Right forelimb (tissue), 1 donor: ENCODE data around the gene ABL1.

Experiments used
- DNase-seq: peaks from one replicate; pipeline ENCODE4 v3.0.0-alpha.2; 2018

Gene ABL1

GRCh38 chr9:130873966-130874365, 38.9 kb downstream of the ABL1 start:
- no peak for DNase-seq

DNA sequence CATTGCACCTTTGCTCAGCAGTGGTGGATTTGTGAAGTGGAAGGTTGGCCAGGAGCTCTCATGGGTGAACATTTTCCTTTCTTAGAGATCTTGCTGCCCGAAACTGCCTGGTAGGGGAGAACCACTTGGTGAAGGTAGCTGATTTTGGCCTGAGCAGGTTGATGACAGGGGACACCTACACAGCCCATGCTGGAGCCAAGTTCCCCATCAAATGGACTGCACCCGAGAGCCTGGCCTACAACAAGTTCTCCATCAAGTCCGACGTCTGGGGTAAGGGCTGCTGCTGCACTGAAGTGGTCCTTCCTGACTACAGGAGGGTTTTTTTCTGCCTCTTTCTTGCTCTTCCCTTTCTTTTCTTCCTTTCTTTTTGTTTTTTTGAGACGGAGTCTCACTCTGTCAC, 39.7 kb downstream of the ABL1 start:
- no peak for DNase-seq

GRCh38 chr9:130877300-130877699, 42.2 kb downstream of the ABL1 start:
- DNase-seq: no peak

DNA sequence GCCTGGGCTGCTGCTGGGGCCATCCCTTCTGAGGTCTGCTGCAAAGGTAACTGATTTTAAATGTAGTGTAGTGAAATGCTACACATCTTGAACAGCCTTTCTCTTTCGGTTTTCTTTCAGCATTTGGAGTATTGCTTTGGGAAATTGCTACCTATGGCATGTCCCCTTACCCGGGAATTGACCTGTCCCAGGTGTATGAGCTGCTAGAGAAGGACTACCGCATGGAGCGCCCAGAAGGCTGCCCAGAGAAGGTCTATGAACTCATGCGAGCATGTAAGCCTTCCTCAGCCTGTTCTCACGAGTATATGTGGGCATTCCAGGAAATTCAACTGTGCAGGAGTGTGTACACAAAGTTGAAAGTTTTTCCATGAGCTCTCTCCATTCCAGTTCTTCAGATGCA, 43.2 kb downstream of the ABL1 start:
- no peak for DNase-seq

GRCh38 chr9:130879863-130880411, 44.9 kb downstream of the ABL1 start:
- DNase-seq: no peak

GRCh38 chr9:130880599-130881220, 45.7 kb downstream of the ABL1 start:
- DNase-seq: no peak

DNA sequence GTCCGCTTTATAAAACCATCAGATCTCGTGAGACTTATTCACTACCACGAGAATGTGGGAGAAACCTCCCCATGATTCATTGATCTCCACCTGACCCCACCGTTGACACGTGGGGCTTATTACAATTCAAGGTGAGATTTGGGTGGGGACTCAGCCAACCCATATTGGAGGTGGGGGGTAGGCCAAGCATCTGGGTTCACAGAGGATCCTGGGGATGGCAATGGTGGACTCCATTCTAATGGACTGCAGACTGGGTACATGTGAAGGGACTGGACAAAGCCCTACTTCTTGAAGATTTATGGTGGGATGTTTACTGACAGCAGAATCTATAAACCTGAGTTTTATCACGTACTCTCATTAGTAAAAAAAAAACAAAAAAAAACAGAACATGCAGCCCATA, 46.5 kb downstream of the ABL1 start:
- no peak for DNase-seq

DNA sequence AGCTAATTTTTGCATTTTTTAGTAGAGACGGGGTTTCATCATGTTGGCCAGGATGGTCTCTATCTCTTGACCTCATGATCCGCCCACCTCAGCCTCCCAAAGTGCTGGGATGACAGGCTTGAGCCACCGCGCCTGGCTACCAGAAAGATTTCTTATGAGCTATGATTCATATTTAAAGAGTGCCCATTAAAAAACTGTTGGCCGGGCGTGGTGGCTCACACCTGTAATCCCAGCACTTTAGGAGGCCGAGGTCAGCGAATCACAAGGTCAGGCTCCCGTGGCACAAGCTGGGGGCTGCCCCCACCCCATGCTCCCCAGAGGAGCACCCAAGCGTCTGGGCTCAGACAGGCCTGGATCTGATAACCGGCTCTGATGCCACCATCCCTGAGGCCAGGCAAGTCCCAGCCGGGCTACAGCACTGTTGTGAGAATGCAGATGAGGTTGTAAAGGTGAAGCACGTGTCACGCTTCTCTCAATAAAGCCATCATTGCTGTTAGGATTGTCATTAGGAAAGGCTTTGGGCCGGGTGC, 47.7 kb downstream of the ABL1 start:
- no peak for DNase-seq

- DNase-seq: no peak
Measured at GRCh38 chr9:130883479-130883878, 48.4 kb downstream of the ABL1 start.

DNA sequence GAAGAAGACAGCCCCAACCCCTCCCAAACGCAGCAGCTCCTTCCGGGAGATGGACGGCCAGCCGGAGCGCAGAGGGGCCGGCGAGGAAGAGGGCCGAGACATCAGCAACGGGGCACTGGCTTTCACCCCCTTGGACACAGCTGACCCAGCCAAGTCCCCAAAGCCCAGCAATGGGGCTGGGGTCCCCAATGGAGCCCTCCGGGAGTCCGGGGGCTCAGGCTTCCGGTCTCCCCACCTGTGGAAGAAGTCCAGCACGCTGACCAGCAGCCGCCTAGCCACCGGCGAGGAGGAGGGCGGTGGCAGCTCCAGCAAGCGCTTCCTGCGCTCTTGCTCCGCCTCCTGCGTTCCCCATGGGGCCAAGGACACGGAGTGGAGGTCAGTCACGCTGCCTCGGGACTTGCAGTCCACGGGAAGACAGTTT, 49.1 kb downstream of the ABL1 start:
- no peak for DNase-seq

DNA sequence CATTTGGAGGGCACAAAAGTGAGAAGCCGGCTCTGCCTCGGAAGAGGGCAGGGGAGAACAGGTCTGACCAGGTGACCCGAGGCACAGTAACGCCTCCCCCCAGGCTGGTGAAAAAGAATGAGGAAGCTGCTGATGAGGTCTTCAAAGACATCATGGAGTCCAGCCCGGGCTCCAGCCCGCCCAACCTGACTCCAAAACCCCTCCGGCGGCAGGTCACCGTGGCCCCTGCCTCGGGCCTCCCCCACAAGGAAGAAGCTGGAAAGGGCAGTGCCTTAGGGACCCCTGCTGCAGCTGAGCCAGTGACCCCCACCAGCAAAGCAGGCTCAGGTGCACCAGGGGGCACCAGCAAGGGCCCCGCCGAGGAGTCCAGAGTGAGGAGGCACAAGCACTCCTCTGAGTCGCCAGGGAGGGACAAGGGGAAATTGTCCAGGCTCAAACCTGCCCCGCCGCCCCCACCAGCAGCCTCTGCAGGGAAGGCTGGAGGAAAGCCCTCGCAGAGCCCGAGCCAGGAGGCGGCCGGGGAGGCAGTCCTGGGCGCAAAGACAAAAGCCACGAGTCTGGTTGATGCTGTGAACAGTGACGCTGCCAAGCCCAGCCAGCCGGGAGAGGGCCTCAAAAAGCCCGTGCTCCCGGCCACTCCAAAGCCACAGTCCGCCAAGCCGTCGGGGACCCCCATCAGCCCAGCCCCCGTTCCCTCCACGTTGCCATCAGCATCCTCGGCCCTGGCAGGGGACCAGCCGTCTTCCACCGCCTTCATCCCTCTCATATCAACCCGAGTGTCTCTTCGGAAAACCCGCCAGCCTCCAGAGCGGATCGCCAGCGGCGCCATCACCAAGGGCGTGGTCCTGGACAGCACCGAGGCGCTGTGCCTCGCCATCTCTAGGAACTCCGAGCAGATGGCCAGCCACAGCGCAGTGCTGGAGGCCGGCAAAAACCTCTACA, 49.8 kb downstream of the ABL1 start:
- no peak for DNase-seq

DNA sequence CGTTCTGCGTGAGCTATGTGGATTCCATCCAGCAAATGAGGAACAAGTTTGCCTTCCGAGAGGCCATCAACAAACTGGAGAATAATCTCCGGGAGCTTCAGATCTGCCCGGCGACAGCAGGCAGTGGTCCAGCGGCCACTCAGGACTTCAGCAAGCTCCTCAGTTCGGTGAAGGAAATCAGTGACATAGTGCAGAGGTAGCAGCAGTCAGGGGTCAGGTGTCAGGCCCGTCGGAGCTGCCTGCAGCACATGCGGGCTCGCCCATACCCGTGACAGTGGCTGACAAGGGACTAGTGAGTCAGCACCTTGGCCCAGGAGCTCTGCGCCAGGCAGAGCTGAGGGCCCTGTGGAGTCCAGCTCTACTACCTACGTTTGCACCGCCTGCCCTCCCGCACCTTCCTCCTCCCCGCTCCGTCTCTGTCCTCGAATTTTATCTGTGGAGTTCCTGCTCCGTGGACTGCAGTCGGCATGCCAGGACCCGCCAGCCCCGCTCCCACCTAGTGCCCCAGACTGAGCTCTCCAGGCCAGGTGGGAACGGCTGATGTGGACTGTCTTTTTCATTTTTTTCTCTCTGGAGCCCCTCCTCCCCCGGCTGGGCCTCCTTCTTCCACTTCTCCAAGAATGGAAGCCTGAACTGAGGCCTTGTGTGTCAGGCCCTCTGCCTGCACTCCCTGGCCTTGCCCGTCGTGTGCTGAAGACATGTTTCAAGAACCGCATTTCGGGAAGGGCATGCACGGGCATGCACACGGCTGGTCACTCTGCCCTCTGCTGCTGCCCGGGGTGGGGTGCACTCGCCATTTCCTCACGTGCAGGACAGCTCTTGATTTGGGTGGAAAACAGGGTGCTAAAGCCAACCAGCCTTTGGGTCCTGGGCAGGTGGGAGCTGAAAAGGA, 50.7 kb downstream of the ABL1 start:
- DNase-seq: no peak

- no peak for DNase-seq
Measured at GRCh38 chr9:130886981-130887380, 51.9 kb downstream of the ABL1 start.

GRCh38 chr9:130887494-130888144, 52.6 kb downstream of the ABL1 start:
- DNase-seq: no peak

DNA sequence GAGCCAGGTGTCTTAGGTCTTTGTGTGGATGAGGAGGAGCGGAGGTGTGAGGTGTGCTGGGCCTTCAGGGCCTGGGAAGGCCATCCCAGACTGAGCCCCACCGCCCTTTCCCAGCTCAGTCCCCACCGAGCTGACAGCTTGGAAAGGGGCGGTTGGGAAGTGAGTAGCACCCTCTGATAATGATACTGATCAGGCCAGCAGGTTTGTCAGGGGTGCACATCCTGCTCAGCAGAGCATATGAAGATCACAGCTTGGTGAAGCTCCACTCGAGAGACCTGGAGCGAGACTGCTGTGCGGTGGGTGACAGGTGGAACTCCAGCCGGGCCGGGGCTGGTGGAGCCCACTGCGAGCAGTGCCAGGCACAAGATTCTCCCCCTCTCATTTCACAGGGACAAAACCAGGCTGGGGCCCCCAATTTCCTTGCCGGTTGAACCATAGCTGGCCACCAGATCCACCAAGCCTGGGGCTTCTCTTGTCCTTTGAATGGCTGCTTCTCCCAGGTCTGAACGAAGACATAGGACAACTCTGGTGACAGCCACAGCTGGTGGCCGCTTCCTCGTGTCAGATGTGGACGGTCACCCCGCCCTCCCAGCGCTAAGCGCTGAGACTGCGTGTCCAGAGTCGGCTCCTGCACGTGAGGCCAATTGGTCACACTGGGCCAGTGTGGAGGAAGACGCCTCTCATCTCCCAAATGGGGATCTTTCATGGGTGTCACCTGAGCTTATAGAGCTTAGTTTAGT, 53.3 kb downstream of the ABL1 start:
- no peak for DNase-seq

DNA sequence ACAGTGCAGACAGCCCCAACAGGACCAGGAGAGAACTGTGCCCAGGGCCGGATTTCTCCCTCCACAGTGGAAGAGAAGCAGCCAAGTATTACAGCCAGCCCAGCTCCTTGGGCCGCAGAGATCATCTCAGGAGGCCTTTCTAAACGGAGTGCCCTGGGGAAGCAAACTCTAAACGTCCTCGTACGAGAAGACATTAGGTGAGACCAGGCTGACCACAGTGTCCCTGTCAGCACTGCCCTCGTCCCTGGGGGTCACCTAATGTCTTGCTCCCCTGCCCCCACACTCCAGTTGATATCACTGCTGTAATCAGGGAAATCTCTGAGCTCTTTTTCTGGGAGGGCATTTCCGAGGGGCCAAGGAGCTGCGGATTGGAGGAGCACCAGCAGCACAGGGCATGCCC, 55.1 kb downstream of the ABL1 start:
- DNase-seq: no peak

- DNase-seq: no peak
Measured at GRCh38 chr9:130890870-130891687, 56.0 kb downstream of the ABL1 start.

DNA sequence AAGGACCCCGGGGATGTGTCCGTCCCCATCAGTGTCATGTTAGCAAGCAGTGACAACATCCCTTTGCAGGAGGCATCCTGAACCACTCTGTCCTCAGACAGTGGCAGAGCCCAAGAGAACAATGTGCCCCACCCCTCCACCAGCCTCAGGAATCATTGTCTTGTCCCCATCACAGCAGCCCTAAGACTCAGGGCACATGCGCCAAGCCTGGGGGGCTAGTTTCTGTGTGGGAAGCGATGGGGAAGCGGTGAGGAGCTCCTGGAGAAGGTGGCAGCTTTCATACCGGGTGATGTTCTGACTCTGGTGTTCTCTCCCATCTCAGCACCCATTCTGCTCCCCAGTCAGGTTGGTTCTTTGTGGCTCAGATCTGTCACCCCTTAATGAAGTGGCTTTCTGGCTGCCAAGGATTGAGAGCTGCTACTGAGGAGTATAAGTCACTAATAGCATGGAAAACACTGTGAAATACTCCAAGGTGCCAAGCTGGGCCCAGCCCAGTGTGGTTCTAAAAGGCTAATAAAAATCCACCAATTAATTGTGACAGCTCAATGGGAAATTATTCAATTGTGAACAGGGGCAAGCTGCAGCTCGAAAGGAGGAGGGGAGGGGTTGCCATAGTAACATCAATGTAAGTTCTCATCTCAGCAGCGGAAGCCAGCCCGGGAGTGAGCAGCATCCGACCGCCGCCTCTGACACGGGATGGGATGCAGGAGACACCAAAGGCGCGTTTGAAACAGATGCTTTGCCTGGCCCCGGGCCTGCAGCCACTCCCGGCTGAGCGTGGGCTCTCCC, 56.8 kb downstream of the ABL1 start:
- DNase-seq: no peak

DNA sequence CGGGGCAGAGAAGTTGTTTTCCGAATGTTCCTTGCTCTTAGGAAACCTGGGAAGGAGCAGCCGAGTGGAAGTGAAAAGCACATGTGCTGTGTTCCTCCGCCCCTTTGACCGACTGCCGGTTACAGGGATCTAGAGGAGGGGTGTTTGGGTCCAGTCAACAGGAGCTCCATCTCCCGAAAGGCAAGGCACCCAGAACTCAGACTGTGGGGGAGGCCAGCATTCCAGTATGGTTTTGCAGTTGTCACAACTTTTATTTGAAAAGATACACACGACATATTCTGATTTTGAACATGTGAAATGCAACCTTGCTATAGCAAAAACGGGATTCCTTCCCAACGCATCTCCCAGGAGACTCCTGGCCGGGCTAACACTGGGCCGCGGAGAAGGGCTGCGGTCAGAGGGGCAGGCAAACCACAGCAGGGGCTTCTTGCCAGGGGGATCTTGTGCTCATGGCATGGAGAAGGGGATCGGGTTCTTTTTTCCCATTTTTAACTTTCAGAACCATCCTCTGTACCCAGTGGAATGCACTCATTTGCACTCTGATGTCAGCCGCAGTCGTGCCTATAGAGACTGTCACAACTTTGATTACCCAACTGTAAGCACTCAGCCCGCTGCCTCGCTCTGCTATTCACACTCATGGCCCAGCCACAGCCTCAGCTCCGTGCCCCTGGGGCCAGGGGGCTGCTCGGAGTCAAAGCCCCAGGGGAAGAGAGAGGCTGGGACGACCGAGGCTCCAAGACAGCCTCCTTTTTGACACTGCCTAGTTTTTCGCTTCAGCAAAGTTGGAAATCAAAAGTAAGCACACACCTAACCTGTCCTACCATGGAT, 57.6 kb downstream of the ABL1 start:
- DNase-seq: no peak
